BLaER1 treated with 17β-estradiol and CSF1 and Interleukin-3, amounts not matched to agents 10 nM and 100 nM (cell line): ENCODE data around the gene SIRPA.

Experiments
- H3K27ac ChIP-seq, 11 experiments: shearing (Covaris generic); formaldehyde crosslinking; 2 replicates each; pipeline ENCODE4 v1.8.1; 2022
- H3K27me3 ChIP-seq, 11 experiments: shearing (Covaris generic); formaldehyde crosslinking; 2 replicates each; pipeline ENCODE4 v1.8.1; 2022
- H3K36me3 ChIP-seq, 11 experiments: shearing (Covaris generic); formaldehyde crosslinking; 2 replicates each; pipeline ENCODE4 v1.8.1; 2022
- H3K4me1 ChIP-seq, 10 experiments: shearing (Covaris generic); formaldehyde crosslinking; 2 replicates each; pipeline ENCODE4 v1.8.1; 2022
- H3K4me2 ChIP-seq, 11 experiments: shearing (Covaris generic); formaldehyde crosslinking; 2 replicates each; pipeline ENCODE4 v1.8.1; 2022
- H3K4me3 ChIP-seq, 10 experiments: shearing (Covaris generic); formaldehyde crosslinking; 2 replicates each; pipeline ENCODE4 v1.8.1; 2022
- H3K9ac ChIP-seq, 11 experiments: shearing (Covaris generic); formaldehyde crosslinking; 2 replicates each; pipeline ENCODE4 v1.8.1; 2022
- H3K9me3 ChIP-seq, 11 experiments: shearing (Covaris generic); formaldehyde crosslinking; replicated peaks in 1 of 11; 2 replicates each; pipeline ENCODE4 v1.8.1; 2022
- H4K20me1 ChIP-seq, 11 experiments: shearing (Covaris generic); formaldehyde crosslinking; 2 replicates each; pipeline ENCODE4 v1.8.1; 2022
- Cebpa-rat ChIP-seq, 11 experiments: shearing (Covaris generic); IDR thresholded peaks; 2 replicates each; pipeline ENCODE4 v1.8.1; 2022

SIRPA gene

GRCh38 chr20:1854246-1854645, 41.0 kb upstream of the SIRPA start:
- Histone ChIP-seq H4K20me1 (no peaks in the 10 kb centered on the region), H3K27me3 (peaks cover 0 to 42% (median 16%) of the 10 kb centered on the region in 11 experiments; a peak in 11 of 22 replicates), H3K27ac (no peak overlapping the region), H3K9ac (no peak overlapping the region), H3K4me2 (peak overlapping the region in 4 of 11 experiments; percentile 7 to 22 (median 12); a peak in 4 of 22 replicates), H3K4me3 (no peak overlapping the region), H3K36me3 (no peaks in the 10 kb centered on the region), H3K4me1 (peaks cover 38 to 99% (median 68%) of the 10 kb centered on the region in 10 experiments), H3K9me3 (no peaks in the 10 kb centered on the region)
- no peak for TF ChIP-seq Cebpa-rat (IDR thresholded peaks at IDR 0.05)

- H3K4me3 ChIP-seq = no peak overlapping the region
- TF ChIP-seq Cebpa-rat (IDR thresholded peaks at IDR 0.05) = no peak
- no peaks in the 10 kb centered on the region for H4K20me1 ChIP-seq
- H3K4me1 ChIP-seq = peaks cover 36 to 100% (median 64%) of the 10 kb centered on the region in 10 experiments
- H3K4me2 ChIP-seq = peak overlapping the region in 1 of 11 experiments; percentile 14; a peak in 2 of 22 replicates
- no peak overlapping the region for H3K9ac ChIP-seq
- H3K27me3 ChIP-seq = peaks cover 0 to 42% (median 16%) of the 10 kb centered on the region in 11 experiments; a peak in 11 of 22 replicates
- H3K9me3 ChIP-seq = no peaks in the 10 kb centered on the region
- no peaks in the 10 kb centered on the region for H3K36me3 ChIP-seq
- no peak overlapping the region for H3K27ac ChIP-seq
Observed at GRCh38 chr20:1855109-1855508, 40.1 kb upstream of the SIRPA start.

- Histone ChIP-seq H3K27me3 (peaks cover 0 to 42% (median 16%) of the 10 kb centered on the region in 11 experiments; a peak in 11 of 22 replicates), H3K4me3 (no peak overlapping the region), H3K9ac (no peak overlapping the region), H3K4me1 (peaks cover 30 to 100% (median 64%) of the 10 kb centered on the region in 10 experiments), H4K20me1 (no peaks in the 10 kb centered on the region), H3K27ac (no peak overlapping the region), H3K9me3 (no peaks in the 10 kb centered on the region), H3K36me3 (no peaks in the 10 kb centered on the region), H3K4me2 (peak overlapping the region in 5 of 11 experiments; percentile 1 to 92 (median 89); a peak in 5 of 22 replicates)
- TF ChIP-seq Cebpa-rat (IDR thresholded peaks at IDR 0.05) = peak in 1 of 11 experiments; percentile 39; a peak in 1 of 22 replicates
Observed at GRCh38 chr20:1855690-1856089, 39.5 kb upstream of the SIRPA start.

- H3K27ac ChIP-seq = no peak overlapping the region; a peak in 1 of 22 replicates
- H3K9ac ChIP-seq = peak overlapping the region in 1 of 11 experiments; percentile 16; a peak in 1 of 22 replicates
- H3K4me3 ChIP-seq = no peak overlapping the region
- H3K27me3 ChIP-seq = peaks cover 0 to 41% (median 16%) of the 10 kb centered on the region in 11 experiments; a peak in 11 of 22 replicates
- H3K4me1 ChIP-seq = peaks cover 23 to 100% (median 64%) of the 10 kb centered on the region in 10 experiments
- H3K36me3 ChIP-seq = no peaks in the 10 kb centered on the region
- H3K4me2 ChIP-seq = peak overlapping the region; percentile 5 to 92 (median 85); a peak in 19 of 22 replicates
- TF ChIP-seq Cebpa-rat (IDR thresholded peaks at IDR 0.05) = no peak
- H3K9me3 ChIP-seq = no peaks in the 10 kb centered on the region
- no peaks in the 10 kb centered on the region for H4K20me1 ChIP-seq
Observed at GRCh38 chr20:1856424-1856823, 38.8 kb upstream of the SIRPA start.

GRCh38 chr20:1857466-1857865, 37.7 kb upstream of the SIRPA start:
- H3K4me1 ChIP-seq = peaks cover 16 to 99% (median 64%) of the 10 kb centered on the region in 10 experiments

GRCh38 chr20:1858871-1859270, 36.3 kb upstream of the SIRPA start:
- Histone ChIP-seq H3K4me1 (peaks cover 16 to 95% (median 69%) of the 10 kb centered on the region in 10 experiments), H3K4me3 (no peak overlapping the region), H3K9me3 (no peaks in the 10 kb centered on the region), H3K27ac (peak overlapping the region in 3 of 11 experiments; percentile 10 to 61 (median 17); a peak in 3 of 22 replicates), H3K27me3 (peaks cover 0 to 21% (median 11%) of the 10 kb centered on the region in 11 experiments; a peak in 10 of 22 replicates), H3K9ac (no peak overlapping the region), H4K20me1 (no peaks in the 10 kb centered on the region), H3K4me2 (peak overlapping the region in 9 of 11 experiments; percentile 2 to 92 (median 85); a peak in 14 of 22 replicates), H3K36me3 (no peaks in the 10 kb centered on the region)
- no peak for TF ChIP-seq Cebpa-rat (IDR thresholded peaks at IDR 0.05)

More at GRCh38 chr20:1857466-1857865, 37.7 kb upstream of the SIRPA start:
- H3K9me3 ChIP-seq = no peaks in the 10 kb centered on the region
- peak overlapping the region in 9 of 11 experiments; percentile 45 to 70 (median 56); a peak in 16 of 22 replicates for H3K27ac ChIP-seq
- H3K4me3 ChIP-seq = peak overlapping the region in 3 of 10 experiments; percentile 7 to 31 (median 17); a peak in 2 of 20 replicates
- peak overlapping the region; percentile 62 to 92 (median 85) for H3K4me2 ChIP-seq
- H3K27me3 ChIP-seq = peaks cover 0 to 30% (median 14%) of the 10 kb centered on the region in 11 experiments; a peak in 11 of 22 replicates
- H3K9ac ChIP-seq = peak overlapping the region; percentile 8 to 54 (median 36); a peak in 11 of 22 replicates
- H4K20me1 ChIP-seq = no peaks in the 10 kb centered on the region
- no peak for TF ChIP-seq Cebpa-rat (IDR thresholded peaks at IDR 0.05)
- H3K36me3 ChIP-seq = no peaks in the 10 kb centered on the region

GRCh38 chr20:1860446-1860845, 34.8 kb upstream of the SIRPA start:
- Histone ChIP-seq H3K4me3 (no peak overlapping the region), H3K36me3 (no peaks in the 10 kb centered on the region), H3K4me1 (peaks cover 16 to 95% (median 81%) of the 10 kb centered on the region in 10 experiments), H3K9me3 (no peaks in the 10 kb centered on the region), H4K20me1 (no peaks in the 10 kb centered on the region), H3K27me3 (peaks cover 0 to 6% (median under 1%) of the 10 kb centered on the region in 11 experiments; a peak in 6 of 22 replicates), H3K9ac (no peak overlapping the region), H3K4me2 (peak overlapping the region in 8 of 11 experiments; percentile 24 to 90 (median 64); a peak in 9 of 22 replicates), H3K27ac (no peak overlapping the region)
- no peak for TF ChIP-seq Cebpa-rat (IDR thresholded peaks at IDR 0.05)

GRCh38 chr20:1861347-1861976, 33.7 kb upstream of the SIRPA start:
- peak overlapping the region in 5 of 11 experiments; percentile 2 to 25 (median 22); a peak in 3 of 22 replicates for H3K9ac ChIP-seq
- H3K4me1 ChIP-seq = peaks cover 13 to 96% (median 77%) of the 10 kb centered on the region in 10 experiments
- H4K20me1 ChIP-seq = no peaks in the 10 kb centered on the region
- H3K27me3 ChIP-seq = 0 out of 22 replicates have a peak, but pooled peaks cover 0 to 5% (median 0%) of the 10 kb centered on the region in 11 experiments
- no peak for TF ChIP-seq Cebpa-rat (IDR thresholded peaks at IDR 0.05)
- H3K36me3 ChIP-seq = no peaks in the 10 kb centered on the region
- peak overlapping the region in 7 of 11 experiments; percentile 11 to 57 (median 32); a peak in 11 of 22 replicates for H3K27ac ChIP-seq
- peak overlapping the region; percentile 10 to 90 (median 57); a peak in 20 of 22 replicates for H3K4me2 ChIP-seq
- H3K9me3 ChIP-seq = no peaks in the 10 kb centered on the region
- no peak overlapping the region for H3K4me3 ChIP-seq
